Epidermal melanocyte (primary cell): ENCODE results near the gene RPS8.
"Not testable (repeated sequence)": the region's sequence is repeated elsewhere in the genome, so short reads cannot be mapped to it uniquely, and the experiment has no call there.

ENCODE experiments used
- DNase-seq: peaks from one replicate; pipeline ENCODE4 v3.0.0; 2011; ENCODE audit warnings: low spot score; ENCODE audit not compliant: insufficient read length

Gene RPS8

GRCh38 chr1:44802306-44803061 is 27.1 kb downstream of the RPS8 start:
- DNase-seq: no peak

GRCh38 chr1:44803062-44803311 is 27.6 kb downstream of the RPS8 start:
- DNase-seq: no peak

- no peak for DNase-seq
Observed at GRCh38 chr1:44803312-44804095, 28.2 kb downstream of the RPS8 start.

GRCh38 chr1:44805311-44806024 is 30.1 kb downstream of the RPS8 start:
- DNase-seq: no peak

- DNase-seq: no peak
Observed at GRCh38 chr1:44806025-44806703, 30.8 kb downstream of the RPS8 start.

- no peak for DNase-seq
Observed at GRCh38 chr1:44806704-44807363, 31.5 kb downstream of the RPS8 start, which contains the start of gene DYNLT4. TSS of gene DYNLT4 (minus strand) at chr1:44807351. CDS start at chr1:44806668, 683 bp downstream.

- DNase-seq: peak; percentile 97
Observed at GRCh38 chr1:44807364-44808062, 32.2 kb downstream of the RPS8 start.

GRCh38 chr1:44808063-44808937 is 33.0 kb downstream of the RPS8 start, which contains the start of gene BTBD19:
TSS of gene BTBD19 (plus strand) at chr1:44808523. CDS start at chr1:44808821, 298 bp downstream.
- peak; percentile 99 for DNase-seq

GRCh38 chr1:44808938-44809917 is 33.9 kb downstream of the RPS8 start:
- DNase-seq: peak; percentile 32

- no peak for DNase-seq
Observed at GRCh38 chr1:44810101-44810761, 34.9 kb downstream of the RPS8 start.

- DNase-seq: not testable (repeated sequence)
Observed at GRCh38 chr1:44810762-44811105, 35.4 kb downstream of the RPS8 start.

- DNase-seq: no peak
Observed at GRCh38 chr1:44811234-44811633, 35.9 kb downstream of the RPS8 start.

GRCh38 chr1:44812822-44813543 is 37.6 kb downstream of the RPS8 start:
- no peak for DNase-seq

- DNase-seq: not testable (repeated sequence)
Observed at GRCh38 chr1:44815926-44816325, 40.6 kb downstream of the RPS8 start.

GRCh38 chr1:44817307-44817706 is 42.0 kb downstream of the RPS8 start:
- DNase-seq: no peak

- DNase-seq: no peak
Observed at GRCh38 chr1:44817771-44818495, 42.6 kb downstream of the RPS8 start.
